H1 (cell line): ENCODE measurements around the gene CACNG7.

Experiments used
- CREB1 ChIP-seq: IDR thresholded peaks from 2 replicates; pipeline ENCODE4 v1.6.1; 2012; ENCODE audit warnings: inconsistent platforms
- CTCF ChIP-seq, 3 experiments: IDR thresholded peaks; 1 replicate in 2 of 3; 2 replicates in 1 of 3; pipeline versions ENCODE4 v1.5.1 to v1.6.1; 2011; ENCODE audit warnings: low read length in 3 of 3, mild to moderate bottlenecking in 3 of 3, inconsistent platforms in 2 of 3, low read depth in 1 of 3, moderate library complexity in 1 of 3; ENCODE audit not compliant: insufficient read depth in 1 of 3; ENCODE audit errors: control extremely low read depth in 1 of 3
- EGR1 ChIP-seq: IDR thresholded peaks from 2 replicates; pipeline ENCODE4 v1.6.1; 2011; ENCODE audit warnings: low read depth, low read length, borderline replicate concordance
- EP300 ChIP-seq, 2 experiments: IDR thresholded peaks; 1 replicate in 1 of 2; 2 replicates in 1 of 2; pipeline ENCODE4 v1.6.1; 2011 to 2012; ENCODE audit warnings: low read depth in 2 of 2, low read length in 2 of 2, mild to moderate bottlenecking in 2 of 2, borderline replicate concordance in 1 of 2, inconsistent platforms in 1 of 2, moderate library complexity in 1 of 2
- EZH2 ChIP-seq: fragments of 200-600 bp; sonication (generic); IDR thresholded peaks from 2 replicates; pipeline ENCODE4 v1.7.1; 2012; ENCODE audit warnings: low read depth, mild to moderate bottlenecking, moderate library complexity, low read length, inconsistent platforms; ENCODE audit not compliant: severe bottlenecking
- GTF2F1 ChIP-seq: IDR thresholded peaks from 2 replicates; pipeline ENCODE4 v1.6.1; 2012; ENCODE audit warnings: low read depth, low read length, improper control_type of control experiment, borderline replicate concordance
- POLR2A ChIP-seq, 2 experiments: IDR thresholded peaks; 1 replicate in 1 of 2; 2 replicates in 1 of 2; pipeline ENCODE4 v1.6.1; 2011; ENCODE audit warnings: low read depth in 2 of 2, low read length in 2 of 2, mild to moderate bottlenecking in 2 of 2; ENCODE audit errors: control extremely low read depth in 1 of 2
- RAD21 ChIP-seq, 2 experiments: IDR thresholded peaks in 1 of 2; conservative IDR thresholded peaks in 1 of 2; 2 replicates each; pipeline ENCODE4 v1.6.1; 2011; ENCODE audit warnings: low read depth in 2 of 2, low read length in 2 of 2, improper control_type of control experiment in 1 of 2, inconsistent platforms in 1 of 2, mild to moderate bottlenecking in 1 of 2, moderate library complexity in 1 of 2
- RXRA ChIP-seq: IDR thresholded peaks from 2 replicates; pipeline ENCODE4 v1.6.1; 2011; ENCODE audit warnings: low read depth, mild to moderate bottlenecking, low read length, moderate library complexity; ENCODE audit not compliant: insufficient read depth
- SIX5 ChIP-seq: IDR thresholded peaks from 2 replicates; pipeline ENCODE4 v1.6.1; 2011; ENCODE audit warnings: mild to moderate bottlenecking, low read depth, low read length
- TCF12 ChIP-seq: IDR thresholded peaks from 2 replicates; pipeline ENCODE4 v1.6.1; 2011; ENCODE audit warnings: low read depth, mild to moderate bottlenecking, low read length
- USF2 ChIP-seq: IDR thresholded peaks from 2 replicates; pipeline ENCODE4 v1.6.1; 2011; ENCODE audit warnings: low read length, improper control_type of control experiment
- YY1 ChIP-seq: IDR thresholded peaks from 2 replicates; pipeline ENCODE4 v1.6.1; 2011; ENCODE audit warnings: low read depth, mild to moderate bottlenecking, low read length

- TF ChIP-seq EZH2 (no peak), GTF2F1 (no peak), YY1 (no peak), CTCF (IDR thresholded peaks at IDR 0.05; ENCODE audit: control extremely low read depth in 1 of 3, insufficient read depth in 1 of 3, low read depth in 1 of 3, low read length in 3 of 3) (no peak), TCF12 (no peak), POLR2A (IDR thresholded peaks at IDR 0.05; ENCODE audit: control extremely low read depth in 1 of 2, low read depth in 2 of 2, low read length in 2 of 2) (peak; percentile 46 to 67; a peak in 2 of 3 replicates), USF2 (no peak), CREB1 (no peak), RAD21 (IDR thresholded peaks at IDR 0.05 in 1 of 2, conservative IDR thresholded peaks at IDR 0.05 in 1 of 2; ENCODE audit: low read depth in 2 of 2, low read length in 2 of 2) (no peak), EP300 (IDR thresholded peaks at IDR 0.05; ENCODE audit: borderline replicate concordance in 1 of 2, low read depth in 2 of 2, low read length in 2 of 2) (no peak), RXRA (no peak), SIX5 (no peak), EGR1 (no peak)
Measured at GRCh38 chr19:53876651-53877224, 32.3 kb upstream of the CACNG7 start.
